Thoracic aorta (tissue), 2 donors: ENCODE data around the gene TUBGCP2. TPM values are rescaled to one million over a fixed set of nuclear protein-coding genes. Genes with fewer than 3 reads are reported as not detected.

Experiments used
- ATAC-seq: fragments of 150-250 bp; one replicate; pipeline ENCODE4 v1.8.0; 2017; ENCODE audit warnings: low read depth; ENCODE audit not compliant: insufficient number of reproducible peaks, low FRiP score
- DNase-seq: peaks from one replicate; pipeline ENCODE4 v3.0.0-alpha.2; 2020; ENCODE audit warnings: low spot score
- H3K27ac ChIP-seq, 2 donors: fragments of 200-600 bp; sonication (generic); 1 replicate in 1 of 2; 2 replicates in 1 of 2; pipeline ENCODE4 v1.5.1; 2016; ENCODE audit warnings: mild to moderate bottlenecking in 2 of 2, moderate library complexity in 2 of 2
- H3K27me3 ChIP-seq: fragments of 200-600 bp; sonication (generic); replicated peaks from 2 replicates; pipeline ENCODE4 v1.6.0; 2016; ENCODE audit warnings: mild to moderate bottlenecking; ENCODE audit not compliant: insufficient read depth
- H3K36me3 ChIP-seq: fragments of 200-600 bp; sonication (generic); one replicate; pipeline ENCODE4 v1.5.1; 2016
- H3K4me1 ChIP-seq, 2 donors: fragments of 200-600 bp; sonication (generic); 1 replicate in 1 of 2; 2 replicates in 1 of 2; pipeline versions ENCODE4 v1.5.1 to v1.6.0; 2016; ENCODE audit warnings: low read depth in 2 of 2, mild to moderate bottlenecking in 1 of 2; ENCODE audit not compliant: control insufficient read depth in 1 of 2
- H3K4me3 ChIP-seq: fragments of 200-600 bp; sonication (generic); 2 replicates; pipeline ENCODE4 v1.5.1; 2016; ENCODE audit warnings: mild to moderate bottlenecking
- H3K9me3 ChIP-seq: fragments of 200-600 bp; sonication (generic); 2 replicates; pipeline ENCODE4 v1.5.1; 2016
- CTCF ChIP-seq: fragments of 200-600 bp; sonication (generic); IDR thresholded peaks from one replicate; pipeline ENCODE4 v1.5.1; 2019; ENCODE audit warnings: antibody characterized with exemption
- total RNA-seq, 2 donors: library from RNA; depleted of rRNA; stranded (reverse); fragments of >200 nt; gene quantifications; one replicate each; pipeline versions ENCODE4 v1.1.0 to v1.2.3, GENCODE V29; 2016

Gene TUBGCP2
- total RNA-seq, 2 donors from 2014 or later, result 51.2 to 65.5 TPM

DNA sequence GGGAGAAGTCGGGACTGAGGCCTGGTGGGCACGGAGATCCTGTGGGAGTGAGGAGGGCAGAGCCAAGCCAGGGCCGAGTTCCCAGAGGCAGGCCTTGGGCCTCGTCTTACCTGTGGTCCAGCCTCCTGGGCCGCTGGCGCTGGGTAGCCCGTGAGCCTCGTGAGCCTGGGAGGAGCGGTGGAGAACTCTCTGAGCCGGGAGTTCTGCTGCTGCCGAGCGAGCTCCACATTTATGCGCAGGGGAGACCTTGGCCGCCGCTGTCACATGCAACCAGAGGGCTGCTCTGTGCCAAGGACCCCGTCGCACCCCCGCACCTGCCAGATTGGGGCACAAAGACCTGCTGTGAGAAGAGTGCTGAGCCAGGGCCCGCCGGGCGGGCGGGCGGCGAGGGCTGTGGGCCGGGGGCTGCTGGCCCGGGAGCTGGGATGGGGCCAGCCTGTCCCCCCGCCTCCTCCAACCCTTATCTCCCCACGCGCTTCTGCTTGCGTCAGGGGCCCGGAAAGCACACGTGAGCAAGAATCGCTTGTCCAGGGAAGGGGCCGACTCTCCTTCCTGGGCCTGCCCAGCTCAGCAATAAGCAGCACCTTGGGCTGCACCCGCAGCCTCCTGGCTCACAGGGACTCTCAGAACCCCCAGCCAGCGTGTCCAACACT lies 60.9 kb downstream of the TUBGCP2 start:
- Histone ChIP-seq H3K27me3 (no peaks in the 10 kb centered on the region), H3K9me3 (no peaks in the 10 kb centered on the region)
- no peak for ATAC-seq

GRCh38 chr10:133246236-133246626 lies 62.4 kb downstream of the TUBGCP2 start:
- Histone ChIP-seq H3K27me3 (no peaks in the 10 kb centered on the region), H3K9me3 (no peaks in the 10 kb centered on the region), H3K4me1 (no peaks in the 10 kb centered on the region), H3K4me3 (no peak overlapping the region), H3K36me3 (no peaks in the 10 kb centered on the region), H3K27ac (no peak overlapping the region)
- ATAC-seq (no peak), DNase-seq (no peak)
- no peak for TF ChIP-seq CTCF

More for the DNA sequence above, 60.9 kb downstream of the TUBGCP2 start:
- Histone ChIP-seq H3K4me3 (no peak overlapping the region), H3K4me1 (no peaks in the 10 kb centered on the region), H3K27ac (no peak overlapping the region), H3K36me3 (no peaks in the 10 kb centered on the region)
- TF ChIP-seq CTCF, result no peak
- DNase-seq, result no peak

- Histone ChIP-seq H3K27ac (no peak overlapping the region), H3K4me1 (no peaks in the 10 kb centered on the region), H3K9me3 (no peaks in the 10 kb centered on the region), H3K36me3 (no peaks in the 10 kb centered on the region), H3K4me3 (no peak overlapping the region), H3K27me3 (no peaks in the 10 kb centered on the region)
- no peak for TF ChIP-seq CTCF
- no peak for ATAC-seq
- DNase-seq, result no peak
Observed at GRCh38 chr10:133245439-133246235, 63.0 kb downstream of the TUBGCP2 start.

DNA sequence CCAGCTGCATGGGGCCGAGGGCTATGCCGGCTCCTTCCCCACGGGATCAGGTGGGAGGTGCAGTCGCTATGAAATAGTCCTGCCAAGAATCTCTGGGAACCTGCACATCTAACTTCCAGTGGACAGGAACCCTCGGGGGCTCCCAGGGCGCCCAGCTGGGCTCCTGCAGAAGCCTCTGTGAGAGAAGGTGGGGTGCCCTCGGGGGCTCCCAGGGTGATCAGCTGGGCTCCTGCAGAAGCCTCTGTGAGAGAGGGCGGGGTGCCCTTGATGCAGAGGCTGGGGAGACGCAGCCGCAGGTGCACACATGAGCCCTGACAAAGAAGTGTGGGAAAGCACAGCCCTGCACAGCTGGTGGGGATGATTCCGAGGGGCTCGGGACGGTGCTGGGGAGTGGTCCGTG lies 65.1 kb downstream of the TUBGCP2 start:
- no peak for TF ChIP-seq CTCF
- DNase-seq (no peak), ATAC-seq (no peak)
- Histone ChIP-seq H3K36me3 (no peaks in the 10 kb centered on the region), H3K4me1 (no peaks in the 10 kb centered on the region), H3K4me3 (no peak overlapping the region), H3K9me3 (no peaks in the 10 kb centered on the region), H3K27me3 (no peaks in the 10 kb centered on the region), H3K27ac (no peak overlapping the region)

DNA sequence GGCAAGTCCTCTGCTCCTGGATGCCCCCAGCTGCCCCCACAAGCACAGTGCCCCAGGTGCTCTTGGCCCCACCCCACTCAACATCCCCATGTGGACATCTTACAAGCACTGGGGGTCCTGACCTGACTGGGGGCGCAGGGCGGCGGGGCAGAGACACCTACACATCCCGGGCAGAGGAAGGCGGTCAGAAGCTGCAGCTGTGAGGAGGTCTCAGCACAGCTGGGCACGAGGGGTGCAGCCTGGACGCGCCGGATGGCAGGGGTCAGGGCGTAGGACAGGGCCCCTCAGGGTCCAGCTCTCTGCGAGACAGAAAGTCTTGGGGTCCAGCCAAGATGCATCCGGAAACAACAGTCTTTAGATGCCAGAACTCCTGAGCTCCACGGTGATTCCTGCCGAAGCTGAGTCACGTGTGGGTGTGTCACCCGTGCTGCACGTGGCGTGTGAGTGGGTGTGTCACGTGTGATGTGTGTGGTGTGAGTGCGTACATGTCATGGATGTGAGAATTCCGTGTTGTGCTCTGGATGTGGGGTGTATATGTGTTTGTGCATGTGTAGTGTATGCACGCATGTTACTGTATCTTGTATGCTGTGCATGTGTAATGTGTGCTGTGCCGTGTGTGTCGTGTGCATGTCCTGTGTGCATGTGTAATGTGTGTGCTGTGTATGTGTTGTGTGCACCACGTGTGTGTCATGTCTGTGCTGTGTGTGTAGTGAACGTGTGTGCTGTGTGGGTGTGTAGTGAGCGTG lies 65.9 kb downstream of the TUBGCP2 start:
- Histone ChIP-seq H3K36me3 (no peaks in the 10 kb centered on the region), H3K27ac (no peak overlapping the region), H3K4me3 (no peak overlapping the region), H3K9me3 (no peaks in the 10 kb centered on the region), H3K27me3 (no peaks in the 10 kb centered on the region), H3K4me1 (peaks cover 0 to 7% of the 10 kb centered on the region in 2 donors)
- no peak for ATAC-seq
- TF ChIP-seq CTCF, result no peak
- no peak for DNase-seq
